Tibial artery (tissue), 4 donors: ENCODE data around the gene KRT38.

Source experiments
- DNase-seq, 2 donors: peaks; one replicate each; pipeline ENCODE4 v3.0.0-alpha.2; 2019
- H3K27ac ChIP-seq, 2 donors: fragments of 200-600 bp; sonication (generic) in 1 of 2; 1 replicate in 1 of 2; 2 replicates in 1 of 2; pipeline ENCODE4 v1.5.1; 2018 to 2019; ENCODE audit warnings: mild to moderate bottlenecking in 1 of 2
- H3K27me3 ChIP-seq, 2 donors: fragments of 200-600 bp; sonication (generic) in 1 of 2; one replicate each; pipeline versions ENCODE4 v1.5.1 to v1.6.0; 2016 to 2019
- H3K36me3 ChIP-seq, 3 donors: fragments of 200-600 bp; sonication (generic) in 2 of 3; one replicate each; pipeline ENCODE4 v1.5.1; 2016 to 2019; ENCODE audit warnings: mild to moderate bottlenecking in 2 of 3
- H3K4me1 ChIP-seq, 4 donors: fragments of 200-600 bp; sonication (generic) in 2 of 4; 1 replicate in 3 of 4; 2 replicates in 1 of 4; pipeline ENCODE4 v1.5.1; 2016 to 2019
- H3K4me3 ChIP-seq, 2 donors: fragments of 200-600 bp; sonication (generic) in 1 of 2; 1 replicate in 1 of 2; 2 replicates in 1 of 2; pipeline ENCODE4 v1.5.1; 2018 to 2019; ENCODE audit warnings: mild to moderate bottlenecking in 2 of 2
- H3K9me3 ChIP-seq, 3 donors: fragments of 200-600 bp; sonication (generic) in 1 of 3; one replicate each; pipeline ENCODE4 v1.5.1; 2016 to 2019
- intact Hi-C: fragments of 100-400 bp; cut with DNase I; formaldehyde crosslinking; loops from one replicate; pipeline ENCODE4 v1.15.0; 2023; ENCODE audit warnings: low total_unique reads
- TF ChIP-seq, protein P1 (sequence below), 2 experiments: fragments of 200-600 bp in 1 of 2; fragments of 450-650 bp in 1 of 2; IDR thresholded peaks; one replicate each; pipeline ENCODE4 v1.5.1; 2017 to 2019; ENCODE audit warnings: antibody characterized with exemption in 2 of 2, mild to moderate bottlenecking in 1 of 2, moderate library complexity in 1 of 2

Gene KRT38

DNA sequence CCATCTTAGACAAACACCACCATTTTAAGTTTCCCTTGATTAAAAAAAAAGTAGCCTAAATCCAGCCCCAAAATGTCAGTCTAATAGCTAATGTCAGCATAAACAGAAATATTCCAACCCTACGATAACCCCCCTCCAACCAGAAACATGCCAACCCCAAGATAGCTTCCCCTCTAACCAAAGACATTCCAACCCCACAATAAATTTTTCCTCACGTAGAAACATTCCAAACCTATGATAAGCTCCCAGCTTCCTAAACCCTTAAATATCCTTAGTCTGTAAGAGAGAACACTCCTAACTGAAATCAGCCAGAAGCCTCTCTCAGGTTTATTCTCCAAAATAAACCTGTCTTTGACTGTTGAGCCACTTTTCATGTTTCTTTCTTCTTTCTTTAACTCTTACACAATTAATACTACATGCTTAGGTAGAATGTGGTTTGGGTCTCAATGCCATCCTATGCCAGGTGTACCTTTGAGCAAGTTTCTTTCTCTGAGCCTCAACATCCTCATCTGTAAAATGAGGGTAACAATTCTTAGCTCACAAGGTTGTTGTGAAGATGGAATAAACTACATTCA, 10.5 kb upstream of the KRT38 start:
- DNase-seq, result no peak
- intact Hi-C loops, result no loop called here
- peaks cover 0 to 10% (median 0%) of the 10 kb centered on the region in 3 donors for H3K9me3 ChIP-seq
- H3K4me1 ChIP-seq, result no peaks in the 10 kb centered on the region
- no peaks in the 10 kb centered on the region for H3K27me3 ChIP-seq
- no peak overlapping the region for H3K4me3 ChIP-seq
- H3K36me3 ChIP-seq, result no peaks in the 10 kb centered on the region
- H3K27ac ChIP-seq, result no peak overlapping the region
- TF ChIP-seq, protein P1, sequence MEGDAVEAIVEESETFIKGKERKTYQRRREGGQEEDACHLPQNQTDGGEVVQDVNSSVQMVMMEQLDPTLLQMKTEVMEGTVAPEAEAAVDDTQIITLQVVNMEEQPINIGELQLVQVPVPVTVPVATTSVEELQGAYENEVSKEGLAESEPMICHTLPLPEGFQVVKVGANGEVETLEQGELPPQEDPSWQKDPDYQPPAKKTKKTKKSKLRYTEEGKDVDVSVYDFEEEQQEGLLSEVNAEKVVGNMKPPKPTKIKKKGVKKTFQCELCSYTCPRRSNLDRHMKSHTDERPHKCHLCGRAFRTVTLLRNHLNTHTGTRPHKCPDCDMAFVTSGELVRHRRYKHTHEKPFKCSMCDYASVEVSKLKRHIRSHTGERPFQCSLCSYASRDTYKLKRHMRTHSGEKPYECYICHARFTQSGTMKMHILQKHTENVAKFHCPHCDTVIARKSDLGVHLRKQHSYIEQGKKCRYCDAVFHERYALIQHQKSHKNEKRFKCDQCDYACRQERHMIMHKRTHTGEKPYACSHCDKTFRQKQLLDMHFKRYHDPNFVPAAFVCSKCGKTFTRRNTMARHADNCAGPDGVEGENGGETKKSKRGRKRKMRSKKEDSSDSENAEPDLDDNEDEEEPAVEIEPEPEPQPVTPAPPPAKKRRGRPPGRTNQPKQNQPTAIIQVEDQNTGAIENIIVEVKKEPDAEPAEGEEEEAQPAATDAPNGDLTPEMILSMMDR (IDR thresholded peaks at IDR 0.05), result no peak

DNA sequence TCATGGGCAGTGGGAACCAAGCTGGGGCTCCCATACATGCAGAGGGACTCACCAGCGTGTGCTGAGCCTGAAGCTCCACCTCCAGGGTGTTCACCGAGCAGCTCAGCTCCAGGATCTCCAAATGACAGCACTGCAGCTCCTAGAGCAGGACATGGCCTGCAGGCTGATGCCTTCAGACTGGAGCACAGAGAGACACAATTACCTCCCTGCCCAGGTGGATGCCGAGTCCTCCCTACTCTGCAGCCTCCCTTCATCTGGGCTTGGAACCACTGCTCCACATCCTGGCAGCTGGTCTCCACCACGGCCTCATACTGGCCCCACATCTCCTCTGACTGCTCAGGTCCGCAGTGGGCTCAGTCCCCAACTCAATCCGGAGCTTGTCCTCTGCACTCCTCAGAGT, 8.2 kb upstream of the KRT38 start:
- peaks cover 0 to 10% (median 0%) of the 10 kb centered on the region in 3 donors for H3K9me3 ChIP-seq
- no peaks in the 10 kb centered on the region for H3K36me3 ChIP-seq
- TF ChIP-seq, protein P1 (IDR thresholded peaks at IDR 0.05), result no peak
- intact Hi-C loops, result no loop called here
- no peak for DNase-seq
- peaks cover 0 to 7% of the 10 kb centered on the region in 2 donors for H3K27me3 ChIP-seq
- no peak overlapping the region for H3K27ac ChIP-seq
- no peaks in the 10 kb centered on the region for H3K4me1 ChIP-seq
- no peak overlapping the region for H3K4me3 ChIP-seq

DNA sequence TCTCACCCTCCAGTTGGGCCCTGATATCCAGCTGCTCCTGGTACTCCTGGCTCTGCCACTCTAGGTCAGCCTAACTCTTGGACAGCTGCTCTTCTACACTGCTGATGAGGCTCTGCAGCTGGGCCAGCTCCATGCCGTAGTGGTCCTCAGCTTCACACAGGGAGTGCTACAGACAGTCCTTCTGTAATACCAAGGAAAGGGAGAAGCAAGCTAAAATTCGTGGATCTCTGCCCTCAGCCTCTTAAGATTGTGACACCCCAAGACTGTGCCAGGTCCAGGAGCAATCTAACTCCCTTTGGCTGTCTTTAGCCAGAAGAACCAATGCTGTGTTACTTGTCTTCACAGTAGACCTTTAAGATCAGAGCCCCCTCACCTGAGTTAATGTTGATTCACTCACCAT, 7.7 kb upstream of the KRT38 start:
- no peaks in the 10 kb centered on the region for H3K36me3 ChIP-seq
- no peak overlapping the region for H3K27ac ChIP-seq
- TF ChIP-seq, protein P1 (IDR thresholded peaks at IDR 0.05), result no peak
- H3K9me3 ChIP-seq, result peaks cover 0 to 10% (median 0%) of the 10 kb centered on the region in 3 donors
- H3K4me3 ChIP-seq, result no peak overlapping the region
- intact Hi-C loops, result no loop called here
- H3K4me1 ChIP-seq, result no peaks in the 10 kb centered on the region
- DNase-seq, result no peak
- peaks cover 0 to 7% of the 10 kb centered on the region in 2 donors for H3K27me3 ChIP-seq

DNA sequence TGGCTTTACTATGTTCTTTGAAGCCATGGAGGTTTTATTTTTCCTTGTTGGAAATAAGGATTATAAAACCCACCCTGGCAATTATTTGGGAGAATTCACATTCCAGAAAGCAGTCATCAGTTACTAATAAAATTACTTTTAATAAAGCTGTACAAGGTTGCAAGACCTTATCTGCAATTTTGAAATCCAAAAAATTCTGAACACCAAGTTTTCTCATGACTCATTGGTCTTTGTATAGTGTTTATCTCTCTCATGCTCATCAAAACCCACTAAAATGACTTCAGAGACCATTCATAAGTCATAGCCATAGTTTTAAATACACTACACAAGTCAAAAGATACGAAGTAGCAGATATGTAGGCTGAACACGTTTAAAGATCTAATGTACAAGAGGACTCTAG, 6.0 kb upstream of the KRT38 start:
- no peak for DNase-seq
- no peaks in the 10 kb centered on the region for H3K36me3 ChIP-seq
- peaks cover 0 to 7% of the 10 kb centered on the region in 2 donors for H3K27me3 ChIP-seq
- no peaks in the 10 kb centered on the region for H3K4me1 ChIP-seq
- intact Hi-C loops, result no loop called here
- no peak overlapping the region for H3K4me3 ChIP-seq
- peaks cover 0 to 6% (median 0%) of the 10 kb centered on the region in 3 donors for H3K9me3 ChIP-seq
- no peak overlapping the region for H3K27ac ChIP-seq
- TF ChIP-seq, protein P1 (IDR thresholded peaks at IDR 0.05), result no peak

DNA sequence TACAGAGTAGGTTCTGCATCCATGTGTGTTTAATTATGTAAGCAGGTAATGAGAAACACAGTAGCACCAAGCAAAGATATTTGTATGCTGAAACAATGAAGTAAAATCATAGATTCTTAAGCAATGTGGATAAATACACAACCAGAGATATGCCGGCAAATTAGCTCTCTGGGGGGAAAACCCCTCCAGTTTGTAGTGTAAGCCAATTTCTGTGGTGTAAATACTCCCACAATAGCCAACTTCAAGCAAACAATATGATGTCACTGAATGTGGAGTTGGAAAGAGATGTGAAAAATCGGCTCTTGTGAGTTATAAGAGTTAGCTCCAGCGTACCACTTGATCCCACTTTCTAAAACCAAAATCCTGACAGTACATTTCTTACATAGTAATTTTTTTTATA, 3.9 kb upstream of the KRT38 start:
- H3K36me3 ChIP-seq, result no peaks in the 10 kb centered on the region
- H3K9me3 ChIP-seq, result no peaks in the 10 kb centered on the region
- TF ChIP-seq, protein P1 (IDR thresholded peaks at IDR 0.05), result no peak
- H3K27me3 ChIP-seq, result peaks cover 0 to 9% of the 10 kb centered on the region in 2 donors
- no peaks in the 10 kb centered on the region for H3K4me1 ChIP-seq
- H3K4me3 ChIP-seq, result no peak overlapping the region
- no peak for DNase-seq
- no peak overlapping the region for H3K27ac ChIP-seq
- intact Hi-C loops, result no loop called here

DNA sequence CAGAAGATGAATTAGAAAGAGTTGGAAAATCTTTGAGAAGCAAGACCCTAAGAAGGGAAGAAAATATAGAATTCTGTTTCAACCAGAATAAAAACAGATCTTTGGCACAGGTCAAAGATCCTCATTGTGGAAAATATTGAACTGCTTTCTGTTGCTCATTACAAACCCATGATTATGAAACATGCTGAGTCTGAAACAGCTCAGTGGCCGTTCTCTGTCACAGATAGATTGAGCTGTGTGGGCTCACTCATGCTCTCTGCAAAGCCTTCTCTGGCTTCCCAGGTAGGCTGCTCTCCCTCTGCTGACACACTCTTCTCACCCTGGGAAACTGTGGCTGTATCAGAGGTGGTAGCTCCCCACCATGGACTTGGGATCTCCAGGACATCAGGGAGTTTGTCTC, 3.4 kb upstream of the KRT38 start:
- Histone ChIP-seq H3K4me3 (no peak overlapping the region), H3K27ac (no peak overlapping the region), H3K4me1 (no peaks in the 10 kb centered on the region), H3K36me3 (no peaks in the 10 kb centered on the region), H3K27me3 (peaks cover 0 to 9% of the 10 kb centered on the region in 2 donors), H3K9me3 (no peaks in the 10 kb centered on the region)
- TF ChIP-seq, protein P1 (IDR thresholded peaks at IDR 0.05), result no peak
- DNase-seq, result no peak
- intact Hi-C loops, result no loop called here
